Stimulated activated CD8-positive, alpha-beta memory T cell treated with anti-CD3 and anti-CD28 coated beads, Interleukin-15, amount 100 ng/mL, for 1 hour (primary cell): Measurements from ENCODE around the gene GRM2.

Experiments used
- DNase-seq: peaks from one replicate; pipeline ENCODE4 v3.0.0-alpha.2; 2020; ENCODE audit warnings: low read depth

GRM2 gene

GRCh38 chr3:51706021-51706485, 815 bp upstream of the GRM2 start:
- no peak for DNase-seq

DNA sequence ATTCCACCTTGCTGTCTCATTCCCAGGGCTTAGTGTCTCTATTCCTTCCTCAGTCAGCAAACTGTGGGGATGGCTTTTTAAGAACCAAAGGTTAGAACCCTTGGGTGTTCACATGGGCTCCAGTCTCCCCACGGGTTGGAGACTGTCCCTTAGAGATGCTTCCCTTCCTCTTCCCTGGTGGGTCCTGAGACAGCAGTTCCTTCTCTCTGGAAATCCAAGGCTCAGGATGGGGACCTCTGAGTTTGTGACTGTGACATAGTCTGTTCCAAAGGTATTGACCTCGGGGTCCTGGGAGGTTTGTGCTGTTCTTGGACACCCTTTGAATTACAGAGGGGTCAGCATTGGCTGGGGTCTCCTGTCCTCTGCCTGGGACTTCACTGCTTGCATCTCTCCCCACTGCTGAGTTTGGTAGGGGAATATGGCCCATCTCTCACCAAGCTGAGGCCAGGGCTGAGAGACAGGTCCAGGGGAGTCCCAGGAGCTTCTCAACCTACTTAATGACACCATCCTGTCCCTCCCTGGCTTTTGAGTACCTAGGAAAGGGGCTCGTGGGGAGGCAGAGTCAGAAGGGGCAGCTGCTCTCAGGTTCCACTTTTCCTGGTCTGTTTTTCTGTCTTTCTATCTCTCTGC, 1.5 kb downstream of the GRM2 start:
- no peak for DNase-seq

GRCh38 chr3:51709004-51709420, 2.1 kb downstream of the GRM2 start:
- DNase-seq = no peak

- DNase-seq = no peak
Observed at GRCh38 chr3:51709675-51710074, 2.8 kb downstream of the GRM2 start.

DNA sequence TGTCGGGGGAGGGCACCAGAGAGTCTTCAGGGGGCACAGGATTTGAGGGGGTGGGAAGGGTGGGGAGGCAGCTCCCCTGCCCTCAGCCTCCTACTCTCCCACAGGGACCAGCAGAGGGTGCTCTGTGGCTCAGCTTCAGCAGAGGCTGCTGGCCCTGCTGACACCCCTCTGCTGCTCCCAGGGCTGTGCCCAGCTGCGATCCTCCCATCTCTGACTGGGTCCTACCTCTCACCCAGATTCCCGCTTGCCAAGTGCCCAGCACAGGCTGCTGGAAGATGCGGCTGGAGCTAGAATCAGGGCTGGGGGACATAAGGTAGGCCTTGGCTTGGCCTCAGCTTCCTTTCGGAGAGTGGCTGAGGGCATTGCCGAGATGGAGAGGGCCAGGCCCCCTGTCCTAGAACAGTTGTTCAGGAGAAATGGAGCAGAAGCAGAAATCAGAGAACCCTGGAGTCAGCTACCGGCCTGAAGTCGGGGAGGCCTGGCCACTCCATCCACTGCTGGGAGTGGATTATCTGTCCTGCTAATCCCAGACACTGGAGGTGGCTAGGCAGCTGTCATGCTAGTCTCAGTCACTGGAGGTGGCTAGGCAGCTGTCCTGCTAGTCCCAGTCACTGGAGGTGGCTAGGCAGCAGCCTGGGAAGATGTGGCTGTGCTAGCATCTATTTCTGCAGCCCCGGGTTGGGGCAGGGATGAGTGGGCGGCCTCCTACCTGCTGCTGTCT, 3.9 kb downstream of the GRM2 start:
- DNase-seq = no peak

DNA sequence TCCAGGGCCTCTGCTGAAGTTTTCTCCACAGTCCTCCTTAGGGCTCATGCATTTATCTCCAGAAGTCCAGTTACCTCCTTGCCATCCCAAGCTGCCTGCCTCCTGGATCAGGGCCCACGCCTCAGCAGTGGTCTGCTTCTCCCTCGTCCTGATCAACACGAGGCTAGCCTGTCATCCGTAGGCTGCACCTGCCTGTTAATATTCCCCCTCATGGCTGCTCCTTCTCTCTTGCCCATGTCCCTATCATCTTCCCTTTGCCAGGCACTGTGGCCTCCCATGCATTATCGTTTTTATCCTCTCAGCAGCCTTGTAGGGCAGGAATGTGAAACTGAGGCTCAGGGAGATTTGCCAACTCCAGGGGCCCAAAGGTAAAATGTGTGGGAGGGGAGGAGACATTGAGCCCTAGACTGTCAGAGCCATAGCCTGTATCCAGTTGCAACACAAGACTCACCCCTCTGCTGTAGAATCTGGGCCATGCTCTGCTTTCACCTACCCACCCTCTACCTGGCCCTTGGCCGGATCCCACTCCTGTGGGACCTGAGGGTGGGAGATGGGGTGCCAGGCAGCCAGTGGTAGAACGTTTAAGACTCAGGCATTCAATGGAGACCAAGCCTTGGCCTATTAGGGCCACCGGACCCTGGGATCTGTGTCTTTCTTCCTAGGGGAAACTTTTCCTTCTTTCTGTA, 4.6 kb downstream of the GRM2 start:
- DNase-seq = no peak

GRCh38 chr3:51712038-51712420, 5.2 kb downstream of the GRM2 start:
- DNase-seq = no peak

- no peak for DNase-seq
Observed at GRCh38 chr3:51712511-51712931, 5.7 kb downstream of the GRM2 start.

GRCh38 chr3:51712963-51713362, 6.1 kb downstream of the GRM2 start:
- no peak for DNase-seq

- no peak for DNase-seq
Observed at GRCh38 chr3:51715231-51715976, 8.5 kb downstream of the GRM2 start.

DNA sequence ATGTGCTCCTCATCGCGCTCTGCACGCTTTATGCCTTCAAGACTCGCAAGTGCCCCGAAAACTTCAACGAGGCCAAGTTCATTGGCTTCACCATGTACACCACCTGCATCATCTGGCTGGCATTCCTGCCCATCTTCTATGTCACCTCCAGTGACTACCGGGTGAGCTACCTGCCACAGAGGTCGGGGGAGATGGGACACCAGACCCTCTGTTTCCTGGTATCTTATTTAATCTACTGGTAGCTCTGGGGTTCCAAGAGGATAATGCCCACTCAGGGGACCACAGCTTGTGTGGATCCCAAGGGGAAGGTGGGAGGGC, 9.1 kb downstream of the GRM2 start:
- no peak for DNase-seq

DNA sequence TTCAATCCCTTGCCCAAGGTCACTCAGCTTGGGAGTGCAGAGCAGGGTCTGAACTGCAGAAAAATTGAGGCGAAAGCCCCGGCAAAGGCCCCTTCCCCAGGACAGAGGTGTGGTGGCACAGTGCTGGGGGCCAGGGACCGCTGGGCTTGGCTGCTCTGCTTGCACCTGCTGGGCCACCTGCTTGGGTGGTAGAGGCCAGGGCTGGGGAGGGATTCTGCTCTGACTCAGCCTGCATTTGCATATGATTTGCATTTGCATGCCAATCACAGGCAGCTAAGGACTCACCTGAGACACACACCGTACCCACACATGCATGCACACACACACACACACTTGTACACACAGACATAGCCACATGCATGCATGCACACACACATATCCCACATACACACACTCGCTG, 9.9 kb downstream of the GRM2 start:
- no peak for DNase-seq

- DNase-seq = no peak
Observed at GRCh38 chr3:51717446-51717845, 10.6 kb downstream of the GRM2 start.

DNA sequence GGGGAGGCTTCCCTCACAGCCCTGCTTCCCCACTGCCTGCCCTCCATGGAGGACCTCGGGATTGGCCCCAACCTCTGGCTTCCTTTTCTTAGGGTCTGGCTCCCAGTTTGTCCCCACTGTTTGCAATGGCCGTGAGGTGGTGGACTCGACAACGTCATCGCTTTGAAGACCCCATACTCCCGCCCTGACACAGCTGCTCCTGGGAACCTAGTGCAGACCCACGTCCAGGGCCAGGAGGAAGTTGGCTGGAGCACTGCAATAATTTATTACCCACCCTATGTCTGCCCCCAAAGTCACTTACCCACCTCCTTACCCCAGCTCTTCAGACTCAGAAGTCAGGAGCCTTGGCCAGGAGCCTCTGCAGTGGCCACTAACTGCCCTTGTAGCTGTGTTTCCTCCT, 11.1 kb downstream of the GRM2 start:
- no peak for DNase-seq

DNA sequence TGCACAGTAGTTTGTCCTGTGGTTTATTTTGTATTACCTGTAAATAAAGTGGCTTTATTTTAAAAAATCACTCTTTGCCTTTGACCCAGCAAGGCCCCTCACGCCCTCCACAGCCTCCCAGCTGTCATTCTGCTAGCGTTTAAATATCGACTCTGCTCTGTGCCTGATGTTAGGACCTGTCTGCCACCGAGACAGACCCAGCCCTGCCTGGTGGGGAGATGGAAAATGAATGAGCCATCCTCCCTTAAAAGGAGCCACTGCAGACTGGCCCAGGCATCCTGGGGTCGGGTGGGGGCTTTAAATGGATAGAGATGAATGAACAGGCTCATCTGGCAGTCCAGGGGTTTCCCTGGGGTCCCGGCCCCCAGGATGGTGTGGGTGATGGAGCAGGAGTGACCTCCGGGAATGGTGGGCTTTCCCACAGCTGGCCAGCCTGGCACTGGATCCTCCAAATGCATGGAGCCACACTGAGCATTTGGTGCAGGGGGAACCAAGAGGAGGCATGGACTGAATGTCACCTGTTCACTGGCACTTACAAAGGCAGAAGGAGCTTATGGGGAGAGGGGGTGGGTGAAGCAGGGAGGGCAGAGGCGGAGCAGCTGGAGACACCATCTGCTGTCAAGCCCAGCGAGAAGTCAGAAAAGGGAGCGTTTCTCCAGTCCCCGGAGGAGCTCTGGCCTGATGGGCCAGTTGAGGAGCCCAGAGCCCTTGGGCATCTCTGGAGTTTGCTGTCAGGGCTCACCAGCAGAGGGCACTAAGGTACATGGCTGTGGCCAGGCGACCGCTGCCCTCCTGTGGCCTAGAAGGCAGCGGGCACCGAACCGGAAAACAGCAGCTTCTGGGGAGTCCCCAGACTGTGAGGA, 11.9 kb downstream of the GRM2 start:
- DNase-seq = no peak

DNA sequence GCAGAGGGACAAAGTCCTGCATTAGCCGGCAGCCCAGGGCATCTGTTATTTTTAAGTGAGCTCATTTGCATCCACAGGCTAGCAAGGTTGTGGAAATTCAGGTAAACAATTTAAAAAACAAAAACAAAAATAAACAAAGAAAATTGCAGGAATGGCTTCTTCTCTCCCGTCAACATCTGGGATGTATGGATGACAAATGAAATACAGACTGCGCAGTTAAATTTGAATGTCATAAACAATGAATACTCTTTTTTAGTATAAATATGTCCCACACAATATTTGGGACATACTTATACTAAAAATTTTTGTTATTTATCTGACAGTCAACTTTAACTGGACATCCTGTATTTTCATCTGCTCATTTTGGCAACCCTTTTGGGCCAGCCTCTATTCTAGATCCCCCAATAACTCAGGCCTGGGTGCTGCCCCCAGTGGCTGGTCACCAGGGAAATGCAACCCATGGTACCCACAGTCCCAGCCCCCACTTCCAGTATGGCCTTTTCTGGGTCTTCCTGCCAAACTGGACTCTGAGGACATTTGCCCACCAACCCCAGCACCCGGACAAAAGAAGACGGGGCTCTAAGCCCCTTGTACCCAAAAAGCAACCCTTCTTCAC, 12.7 kb downstream of the GRM2 start:
- no peak for DNase-seq

- DNase-seq = no peak
Observed at GRCh38 chr3:51720292-51721061, 13.6 kb downstream of the GRM2 start.

DNA sequence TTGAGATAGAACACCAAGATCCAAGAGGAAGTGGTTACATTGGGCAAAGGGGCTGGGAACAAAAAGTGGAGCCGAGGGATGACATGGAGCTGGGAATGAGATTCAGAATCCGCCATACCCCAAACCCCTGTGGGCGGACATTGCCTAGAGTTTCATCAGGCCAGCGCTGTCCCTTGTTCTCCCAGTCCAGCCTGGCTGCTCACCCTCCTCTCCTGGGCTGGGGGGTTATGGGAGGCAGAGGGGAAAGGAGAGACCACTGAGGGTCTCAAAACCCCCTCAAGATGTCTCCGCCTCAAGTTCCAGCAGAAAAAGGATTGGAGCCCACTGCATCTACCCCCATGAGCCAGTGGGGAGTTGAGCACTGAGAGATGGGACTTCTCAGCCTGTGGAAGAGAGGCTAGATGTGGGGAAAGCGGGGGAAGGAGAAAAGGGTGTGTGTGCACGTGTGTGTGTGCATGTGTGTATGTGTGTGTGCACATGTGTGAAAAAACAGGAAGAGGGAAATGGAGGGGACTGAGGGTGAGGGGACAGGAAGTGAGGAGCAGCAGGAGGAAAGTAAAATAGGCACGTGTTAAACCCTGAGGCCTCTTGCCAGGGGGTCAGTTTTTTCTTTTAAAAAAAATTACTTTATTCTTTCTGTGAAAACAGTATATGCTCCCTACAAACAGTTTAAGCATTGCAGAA, 14.3 kb downstream of the GRM2 start:
- DNase-seq = no peak

DNA sequence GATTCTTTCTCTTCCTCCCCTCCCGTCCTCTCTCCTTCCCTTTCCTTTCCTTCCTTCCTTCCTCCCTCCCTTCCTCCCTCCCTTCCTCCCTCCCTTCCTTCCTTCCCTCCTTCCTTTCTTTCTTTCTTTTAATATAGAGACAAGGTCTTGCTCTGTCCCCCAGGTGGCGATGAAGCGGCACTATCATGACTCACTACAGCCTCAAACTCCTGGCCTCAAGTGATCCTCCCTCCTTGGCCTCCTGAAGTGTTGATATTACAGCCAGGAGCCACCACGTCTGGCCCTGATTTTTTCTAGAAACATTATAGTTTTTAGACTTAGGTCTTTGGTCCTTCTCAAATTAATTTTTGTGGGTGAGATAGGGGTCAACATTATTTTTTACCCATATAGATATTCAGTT, 15.5 kb downstream of the GRM2 start:
- no peak for DNase-seq

- no peak for DNase-seq
Observed at GRCh38 chr3:51727500-51727899, 20.6 kb downstream of the GRM2 start.
